Progenitor cell of endocrine pancreas (in vitro differentiated cells): ENCODE results near the gene CAP1. TPM values are rescaled to one million over a fixed set of nuclear protein-coding genes. Genes with fewer than 3 reads are reported as not detected.

Experiments used
- DNase-seq: peaks from one replicate; pipeline ENCODE4 v3.0.0; 2021; ENCODE audit warnings: low spot score; ENCODE audit not compliant: unreplicated experiment
- H3K27ac Mint-ChIP-seq: 2 replicates; pipeline ENCODE4 v1.8.0; 2021; ENCODE audit warnings: mild to moderate bottlenecking, moderate library complexity, mixed read lengths
- H3K27me3 Mint-ChIP-seq: 2 replicates; pipeline ENCODE4 v1.8.0; 2021; ENCODE audit warnings: mixed read lengths
- H3K36me3 Mint-ChIP-seq: 2 replicates; pipeline ENCODE4 v1.8.0; 2022; ENCODE audit warnings: mixed read lengths; ENCODE audit not compliant: insufficient read depth
- H3K4me1 Mint-ChIP-seq: 2 replicates; pipeline ENCODE4 v1.8.0; 2021; ENCODE audit warnings: low read depth, mixed read lengths
- H3K4me3 Mint-ChIP-seq: 2 replicates; pipeline ENCODE4 v1.8.0; 2021; ENCODE audit warnings: low read depth, mild to moderate bottlenecking, moderate library complexity, mixed read lengths
- H3K9me3 Mint-ChIP-seq: 2 replicates; pipeline ENCODE4 v1.8.0; 2021; ENCODE audit warnings: low read depth, mixed read lengths
- CTCF ChIP-seq: fragments of 200-600 bp; sonication (generic); IDR thresholded peaks from one replicate; pipeline ENCODE4 v1.5.0; 2021; ENCODE audit warnings: antibody characterized with exemption, mild to moderate bottlenecking; ENCODE audit not compliant: unreplicated experiment
- total RNA-seq: library from RNA; stranded (reverse); gene quantifications from 2 replicates; pipeline ENCODE4 v1.2.1, GENCODE V29; 2021

The CAP1 gene
- total RNA-seq, 1 donor from 2014 or later = 154 TPM

GRCh38 chr1:40096646-40096976 is 56.1 kb downstream of the CAP1 start:
- Mint-ChIP-seq H3K36me3 (peaks cover 5% of the 10 kb centered on the region), H3K4me3 (peak overlapping the region; percentile 88), H3K4me1 (peaks cover 6% of the 10 kb centered on the region), H3K27me3 (peaks cover 20% of the 10 kb centered on the region), H3K27ac (peak overlapping the region; percentile 90), H3K9me3 (no peaks in the 10 kb centered on the region)
- DNase-seq = no peak
- no peak for TF ChIP-seq CTCF

- DNase-seq = peak; percentile 55
- H3K9me3 Mint-ChIP-seq = peaks cover 4% of the 10 kb centered on the region
- peak within 1 kb of the TSS; percentile 88 for H3K4me3 Mint-ChIP-seq
- H3K27me3 Mint-ChIP-seq = peaks cover 25% of the 10 kb centered on the region
- H3K4me1 Mint-ChIP-seq = peaks cover 6% of the 10 kb centered on the region
- H3K36me3 Mint-ChIP-seq = peaks cover 5% of the 10 kb centered on the region
- peak within 1 kb of the TSS; percentile 90 for H3K27ac Mint-ChIP-seq
- TF ChIP-seq CTCF = no peak
Observed at GRCh38 chr1:40096977-40097782, 56.7 kb downstream of the CAP1 start, which contains the start of gene PPT1. Gene PPT1 (minus strand): TSS chr1:40097252. CDS start chr1:40097238, 14 bp downstream.

DNA sequence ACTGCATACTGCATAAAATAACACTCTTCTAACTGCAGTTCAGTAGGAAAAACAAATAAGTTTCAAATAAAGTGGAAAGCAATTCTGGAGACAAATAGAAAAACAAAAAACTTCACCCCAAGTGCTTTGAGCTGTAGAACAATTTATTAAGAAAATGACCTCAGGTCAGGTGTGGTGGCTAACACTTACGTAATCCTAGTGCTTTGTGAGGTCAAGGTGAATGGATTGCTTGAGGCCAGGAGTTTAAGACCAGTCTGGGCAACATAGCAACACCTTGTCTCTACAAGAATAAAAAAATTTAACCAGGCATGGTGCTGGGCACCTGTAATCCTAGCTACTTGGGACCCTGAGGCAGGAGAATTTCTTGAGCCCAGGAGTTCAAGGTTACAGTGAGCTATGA is 61.5 kb downstream of the CAP1 start:
- Mint-ChIP-seq H3K4me1 (peaks cover 3% of the 10 kb centered on the region), H3K27me3 (peaks cover 31% of the 10 kb centered on the region), H3K27ac (no peak overlapping the region), H3K4me3 (no peak overlapping the region), H3K9me3 (peaks cover 11% of the 10 kb centered on the region), H3K36me3 (no peaks in the 10 kb centered on the region)
- no peak for TF ChIP-seq CTCF
- no peak for DNase-seq

- no peaks in the 10 kb centered on the region for H3K36me3 Mint-ChIP-seq
- no peaks in the 10 kb centered on the region for H3K4me1 Mint-ChIP-seq
- H3K4me3 Mint-ChIP-seq = no peak overlapping the region
- no peak for DNase-seq
- no peak for TF ChIP-seq CTCF
- H3K27me3 Mint-ChIP-seq = peaks cover 25% of the 10 kb centered on the region
- H3K9me3 Mint-ChIP-seq = peaks cover 11% of the 10 kb centered on the region
- H3K27ac Mint-ChIP-seq = no peak overlapping the region
Observed at GRCh38 chr1:40102896-40103295, 62.4 kb downstream of the CAP1 start.

- no peak overlapping the region for H3K4me3 Mint-ChIP-seq
- H3K9me3 Mint-ChIP-seq = peaks cover 17% of the 10 kb centered on the region
- peaks cover 28% of the 10 kb centered on the region for H3K27me3 Mint-ChIP-seq
Observed at GRCh38 chr1:40105028-40105427, 64.5 kb downstream of the CAP1 start.

More at GRCh38 chr1:40105028-40105427, 64.5 kb downstream of the CAP1 start:
- H3K4me1 Mint-ChIP-seq = no peaks in the 10 kb centered on the region
- no peak overlapping the region for H3K27ac Mint-ChIP-seq
- no peak for TF ChIP-seq CTCF
- H3K36me3 Mint-ChIP-seq = no peaks in the 10 kb centered on the region
- DNase-seq = no peak
